ENCODE results near the gene LAMC3. TPM values are rescaled to one million over a fixed set of nuclear protein-coding genes. Genes with fewer than 3 reads are reported as not detected.

Gene LAMC3
- total RNA-seq (2014; rRNA removed; shearing (Covaris generic)), result 0.20 TPM in 1 of 2 replicates, not detected in the other

- DNase-seq (ENCODE audit: low read depth), result no peak
Observed at GRCh38 chr9:131008909-131009618, at the start of gene LAMC3. TSS of gene LAMC3 (plus strand) at chr9:131009174. CDS start at chr9:131009215, 41 bp downstream.

GRCh38 chr9:130959809-130960334 lies 49.1 kb upstream of the LAMC3 start:
- no peak for DNase-seq (ENCODE audit: low read depth)

DNA sequence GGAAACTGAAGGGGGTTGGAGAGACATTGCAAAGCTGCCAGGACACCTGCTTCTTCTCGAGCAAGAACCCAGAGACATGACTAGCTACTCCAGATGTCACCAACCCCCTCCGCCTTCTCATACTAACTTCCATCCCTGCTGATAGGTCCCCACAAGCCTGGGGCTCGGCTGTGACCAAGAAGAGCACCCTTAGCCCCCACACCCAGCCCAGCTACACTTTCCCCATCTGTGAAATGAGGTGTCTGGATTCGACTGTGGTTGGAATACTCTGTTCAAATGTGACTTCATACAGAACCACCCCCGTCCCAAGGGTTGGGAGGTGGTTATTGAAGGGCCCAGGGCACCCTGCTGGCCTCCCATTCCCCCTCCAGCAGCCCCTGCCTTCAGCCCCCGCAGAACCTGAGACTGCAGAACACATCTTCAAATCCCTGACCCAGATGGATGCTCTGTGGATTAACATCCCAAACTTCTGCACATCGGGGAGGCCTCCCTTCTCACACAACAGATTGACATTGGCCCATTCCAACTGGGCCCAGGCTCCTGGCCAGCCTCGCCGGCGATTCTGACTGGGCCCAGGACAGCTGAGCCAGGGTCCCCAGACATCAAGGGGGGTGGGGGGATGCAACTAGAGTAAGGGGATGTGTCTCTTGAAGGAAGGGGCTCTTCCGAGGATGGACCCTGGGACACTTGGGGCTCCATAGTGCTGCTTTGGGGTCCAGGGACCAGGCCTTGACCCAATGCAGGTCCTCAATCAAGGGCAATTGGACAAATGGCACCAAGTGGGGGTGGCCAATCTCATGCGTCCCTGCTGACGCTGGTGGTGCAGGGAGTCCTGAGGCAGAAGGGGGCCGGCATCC lies 48.2 kb upstream of the LAMC3 start:
- no peak for DNase-seq (ENCODE audit: low read depth)

- DNase-seq (ENCODE audit: low read depth), result no peak
Observed at GRCh38 chr9:130961511-130962300, 47.3 kb upstream of the LAMC3 start.

- DNase-seq (ENCODE audit: low read depth), result peak; percentile 94
Observed at GRCh38 chr9:130962418-130963316, 46.3 kb upstream of the LAMC3 start.

GRCh38 chr9:130963337-130963908 lies 45.6 kb upstream of the LAMC3 start:
- peak; percentile 32 for DNase-seq (ENCODE audit: low read depth)

GRCh38 chr9:130963916-130964315 lies 45.1 kb upstream of the LAMC3 start:
- no peak for DNase-seq (ENCODE audit: low read depth)

GRCh38 chr9:130965680-130966079 lies 43.3 kb upstream of the LAMC3 start:
- peak; percentile 58 for DNase-seq (ENCODE audit: low read depth)

- no peak for DNase-seq (ENCODE audit: low read depth)
Observed at GRCh38 chr9:130970052-130970451, 38.9 kb upstream of the LAMC3 start.

DNA sequence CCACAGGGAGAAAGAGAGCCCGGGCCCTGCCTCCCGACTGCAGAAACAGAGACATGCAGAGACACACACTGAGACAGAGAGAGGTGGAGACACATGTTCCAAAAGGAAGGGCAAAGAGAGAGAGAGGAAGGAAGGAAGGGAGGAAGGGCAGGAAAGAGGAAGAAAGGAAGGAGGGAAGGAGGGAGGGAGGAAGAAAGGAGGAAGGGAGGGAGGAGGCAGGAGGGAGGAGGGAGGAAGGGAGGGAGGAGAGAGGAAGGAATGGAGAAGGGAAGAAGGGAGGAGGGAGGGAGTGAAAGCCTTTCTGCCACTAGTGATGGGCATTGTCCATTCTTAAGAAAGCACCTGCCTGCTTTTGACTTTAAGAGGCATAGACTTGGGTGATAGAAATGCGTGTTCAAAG lies 38.1 kb upstream of the LAMC3 start:
- no peak for DNase-seq (ENCODE audit: low read depth)

- DNase-seq (ENCODE audit: low read depth), result no peak
Observed at GRCh38 chr9:130971294-130971849, 37.6 kb upstream of the LAMC3 start.

DNA sequence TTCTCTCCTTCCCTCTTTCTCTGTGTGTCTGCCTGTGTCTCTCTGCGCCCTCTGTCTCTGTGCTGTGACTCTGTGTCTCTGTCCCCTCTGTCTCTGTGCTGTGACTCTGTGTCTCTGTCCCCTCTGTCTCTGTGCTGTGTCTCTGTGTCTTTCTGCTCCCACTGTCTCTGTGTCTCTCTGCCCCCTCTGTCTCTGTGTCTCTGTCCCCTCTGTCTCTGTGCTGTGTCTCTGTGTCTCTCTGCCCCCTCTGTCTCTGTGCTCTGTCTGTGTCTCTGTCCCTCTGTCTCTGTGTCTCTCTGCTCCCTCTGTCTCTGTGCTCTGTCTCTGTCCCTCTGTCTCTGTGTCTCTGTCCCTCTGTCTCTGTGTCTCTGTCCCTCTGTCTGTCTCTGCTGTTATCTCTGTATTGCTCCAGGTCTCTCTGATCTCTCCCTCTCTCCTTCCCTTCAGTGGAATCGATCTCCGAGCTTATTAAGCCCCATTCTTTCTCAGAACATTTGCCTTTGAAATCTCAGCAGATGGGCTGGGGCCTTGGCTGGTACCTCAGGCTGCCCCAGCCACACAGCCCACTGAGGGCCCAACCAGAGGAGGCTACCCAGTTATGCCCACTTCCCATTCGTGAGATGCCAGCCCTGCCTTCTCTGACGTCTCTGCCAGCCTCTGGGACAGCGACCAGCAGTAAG lies 36.6 kb upstream of the LAMC3 start:
- DNase-seq (ENCODE audit: low read depth), result no peak

- DNase-seq (ENCODE audit: low read depth), result no peak
Observed at GRCh38 chr9:130972957-130973685, 35.9 kb upstream of the LAMC3 start.

DNA sequence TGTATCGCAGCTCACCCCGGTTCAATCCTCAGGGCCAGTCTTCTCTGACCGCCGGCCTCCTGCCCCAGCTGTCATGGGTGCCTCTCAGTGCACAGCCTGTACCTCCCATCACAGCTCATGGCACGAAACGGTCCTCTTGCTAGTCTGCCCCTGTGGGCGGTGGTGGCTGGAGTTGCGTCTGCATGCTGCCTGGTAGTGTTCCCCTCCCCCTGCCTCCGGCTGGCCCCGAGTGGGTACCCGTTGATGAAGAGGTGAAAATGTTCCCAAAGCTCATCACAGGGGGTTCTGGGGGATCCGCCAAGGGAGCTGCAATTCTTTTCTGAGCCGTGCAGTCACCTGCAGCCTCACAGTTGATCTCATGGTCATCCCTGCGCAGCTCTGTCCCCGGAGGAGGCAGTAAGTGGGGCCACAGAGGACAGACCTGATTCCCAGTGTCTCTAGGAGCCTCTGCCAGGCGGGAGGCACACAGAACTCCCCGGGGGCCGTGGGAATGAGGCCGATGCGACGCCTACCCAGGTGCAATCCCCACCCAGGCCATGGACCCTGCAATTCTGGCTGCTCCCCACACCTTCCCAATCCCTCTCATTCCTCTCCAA lies 35.2 kb upstream of the LAMC3 start:
- no peak for DNase-seq (ENCODE audit: low read depth)

- no peak for DNase-seq (ENCODE audit: low read depth)
Observed at GRCh38 chr9:130974697-130975096, 34.3 kb upstream of the LAMC3 start.

DNA sequence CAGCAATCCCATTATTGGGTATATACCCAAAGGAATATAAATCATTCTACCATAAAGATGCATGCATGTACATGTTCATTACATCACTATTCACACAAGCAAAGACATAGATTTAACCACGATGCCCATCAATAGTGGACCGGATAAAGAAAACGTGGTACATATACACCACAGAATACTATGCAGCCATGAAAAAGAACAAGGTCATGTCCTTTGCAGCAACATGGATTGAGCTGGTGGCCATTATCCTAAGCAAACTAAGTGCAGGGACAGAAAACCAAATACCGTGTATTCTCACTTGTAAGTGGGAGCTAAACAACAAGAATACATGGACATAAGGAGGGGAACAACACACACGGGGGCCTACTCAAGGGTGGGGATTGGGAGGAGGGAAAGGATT lies 33.8 kb upstream of the LAMC3 start:
- DNase-seq (ENCODE audit: low read depth), result no peak

DNA sequence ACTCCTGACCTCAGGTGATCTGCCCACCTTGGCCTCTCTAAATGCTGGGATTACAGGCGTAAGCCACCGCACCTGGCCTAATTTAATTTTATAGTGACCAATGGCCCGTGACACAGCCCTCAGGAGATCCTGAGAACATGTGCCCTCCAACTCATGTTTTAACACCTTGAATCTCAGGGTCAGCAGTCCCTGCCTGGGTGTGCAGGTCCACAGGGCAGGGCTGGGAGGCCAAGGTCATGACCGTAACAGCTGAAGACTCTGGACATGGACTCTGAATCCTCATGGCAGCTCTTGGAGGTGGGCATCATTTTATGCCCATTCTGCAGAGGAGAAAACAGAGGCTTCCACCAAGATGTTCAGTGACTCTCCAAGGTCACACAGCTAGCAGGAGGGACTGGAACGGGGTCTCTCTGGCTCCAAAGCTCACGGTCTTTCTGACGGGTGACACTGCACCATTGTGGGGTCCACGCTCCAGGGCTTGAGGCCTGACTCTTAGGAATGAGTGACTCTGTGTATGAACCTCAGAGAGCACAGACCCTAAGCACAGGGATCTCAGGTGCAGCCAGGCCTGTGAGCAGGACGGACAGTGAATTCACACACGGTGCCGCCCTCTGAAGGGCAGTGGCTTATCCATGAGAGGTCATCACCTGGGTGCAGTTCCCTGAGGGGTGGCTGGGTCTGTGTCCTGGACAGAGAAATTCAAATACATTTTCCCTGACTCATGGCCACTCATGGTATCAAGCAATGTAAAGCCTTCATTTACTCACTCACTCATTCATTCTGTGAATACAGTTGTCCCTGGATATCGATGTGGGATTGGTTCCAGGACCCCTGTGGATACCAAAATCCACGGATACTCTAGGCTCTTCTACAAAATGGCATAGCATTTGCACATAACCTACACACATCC lies 32.8 kb upstream of the LAMC3 start:
- no peak for DNase-seq (ENCODE audit: low read depth)

Measured in RPMI7951 (cell line).